Left ventricle myocardium superior (tissue), 1 donor: Measurements from ENCODE around the gene SLC10A3. TPM values are rescaled to one million over a fixed set of nuclear protein-coding genes. Genes with fewer than 3 reads are reported as not detected.
A peak's percentile ranks its signal among the peaks of the same experiment; 100 is the strongest.
"Not testable (repeated sequence)": the region's sequence is repeated elsewhere in the genome, so short reads cannot be mapped to it uniquely, and the experiment has no call there.

Source experiments
- ATAC-seq: fragments of 200-7000 bp; cut with Tn5 transposase; one replicate; pipeline ENCODE4 v1.9.1; 2020; ENCODE audit warnings: mild to moderate bottlenecking, moderate library complexity
- DNase-seq: peaks from one replicate; pipeline ENCODE4 v3.0.0-alpha.2; 2020
- intact Hi-C: fragments of 100-400 bp; cut with micrococcal nuclease; formaldehyde crosslinking; loops from one replicate; pipeline ENCODE4 v1.11.0; 2022
- total RNA-seq: library from RNA; stranded (reverse); fragmentation: NEBNext Ultra II Directional; extraction: Animal tissue kit (Norgen Biotek cat#: 25700); gene quantifications from one replicate; pipeline ENCODE4 v1.2.1, GENCODE V29; 2021
- donor health status: DM: no; HTN: yes; CAD: no; lungs with severe emphysema.

SLC10A3 gene
- total RNA-seq, 1 donor from 2014 or later, result 12.2 TPM

- intact Hi-C loops, result no loop called here
- ATAC-seq (no peak), DNase-seq (no peak)
Measured at GRCh38 chrX:154512879-154513553, 22.6 kb upstream of the SLC10A3 start.

GRCh38 chrX:154511761-154512160 is 21.3 kb upstream of the SLC10A3 start:
- no peak for ATAC-seq
- intact Hi-C loops, result no loop called here
- no peak for DNase-seq

- DNase-seq (no peak), ATAC-seq (no peak)
- intact Hi-C loops, result no loop called here
Measured at GRCh38 chrX:154509455-154509854, 19.0 kb upstream of the SLC10A3 start.

- DNase-seq, result no peak
- no peak for ATAC-seq
- intact Hi-C loops, result no loop called here
Measured at GRCh38 chrX:154508384-154508745, 17.9 kb upstream of the SLC10A3 start.

GRCh38 chrX:154507673-154508383 is 17.4 kb upstream of the SLC10A3 start:
- no peak for ATAC-seq
- intact Hi-C loops, result no loop called here
- DNase-seq, result no peak

GRCh38 chrX:154506483-154507332 is 16.3 kb upstream of the SLC10A3 start:
- DNase-seq, result no peak
- intact Hi-C loops, result no loop called here
- no peak for ATAC-seq

GRCh38 chrX:154505734-154506133 is 15.3 kb upstream of the SLC10A3 start:
- ATAC-seq (no peak), DNase-seq (no peak)
- intact Hi-C loops, result no loop called here

- DNase-seq (no peak), ATAC-seq (no peak)
- intact Hi-C loops, result no loop called here
Measured at GRCh38 chrX:154502989-154503388, 12.6 kb upstream of the SLC10A3 start.

- no peak for DNase-seq
- ATAC-seq, result no peak
- intact Hi-C loops, result no loop called here
Measured at GRCh38 chrX:154502098-154502497, 11.7 kb upstream of the SLC10A3 start.

GRCh38 chrX:154501423-154501822 is 11.0 kb upstream of the SLC10A3 start:
- DNase-seq, intact Hi-C loops, ATAC-seq: not testable (repeated sequence)

GRCh38 chrX:154496591-154497137 is 6.2 kb upstream of the SLC10A3 start:
- intact Hi-C loops, ATAC-seq: not testable (repeated sequence)

GRCh38 chrX:154495472-154495922 is 5.1 kb upstream of the SLC10A3 start:
- DNase-seq, result no peak
- ATAC-seq, result no peak
- intact Hi-C loops, result no loop called here

More at GRCh38 chrX:154496591-154497137, 6.2 kb upstream of the SLC10A3 start:
- not testable (repeated sequence) for DNase-seq

GRCh38 chrX:154494715-154495114 is 4.3 kb upstream of the SLC10A3 start:
- no peak for DNase-seq
- ATAC-seq, result no peak
- intact Hi-C loops, result no loop called here

- no peak for DNase-seq
Measured at GRCh38 chrX:154490021-154490413, 412 bp downstream of the SLC10A3 start.

GRCh38 chrX:154489182-154489581 is 1.2 kb downstream of the SLC10A3 start:
- intact Hi-C loops, result no loop called here
- no peak for DNase-seq
- no peak for ATAC-seq

More at GRCh38 chrX:154490021-154490413, 412 bp downstream of the SLC10A3 start:
- intact Hi-C loops, result no loop called here
- peak; percentile 2 for ATAC-seq

GRCh38 chrX:154488336-154489075 is 1.9 kb downstream of the SLC10A3 start:
- no peak for DNase-seq
- intact Hi-C loops, result no loop called here

GRCh38 chrX:154487518-154488290 is 2.7 kb downstream of the SLC10A3 start:
- intact Hi-C loops, result no loop called here
- no peak for ATAC-seq
- no peak for DNase-seq

More at GRCh38 chrX:154488336-154489075, 1.9 kb downstream of the SLC10A3 start:
- ATAC-seq, result no peak
